ENCODE data around the gene P3H3.

The P3H3 gene

GRCh38 chr12:6827982-6828780 is at the start of gene P3H3:
Gene P3H3, plus strand, starts transcription at chr12:6828407. Its CDS starts 34 bp downstream, at chr12:6828441.
- no peak for DNase-seq (ENCODE audit: low spot score)

GRCh38 chr12:6778574-6779550 is 49.3 kb upstream of the P3H3 start:
- DNase-seq (ENCODE audit: low spot score): peak; percentile 90

- no peak for DNase-seq (ENCODE audit: low spot score)
These were observed 48.3 kb upstream of the P3H3 start for GRCh38 chr12:6779708-6780432.

- no peak for DNase-seq (ENCODE audit: low spot score)
These were observed 47.6 kb upstream of the P3H3 start for GRCh38 chr12:6780573-6780972.

- DNase-seq (ENCODE audit: low spot score): no peak
These were observed 46.1 kb upstream of the P3H3 start for GRCh38 chr12:6782119-6782518.

GRCh38 chr12:6782850-6783566 is 45.2 kb upstream of the P3H3 start:
- DNase-seq (ENCODE audit: low spot score): no peak

GRCh38 chr12:6783828-6784227 is 44.4 kb upstream of the P3H3 start:
- DNase-seq (ENCODE audit: low spot score): no peak

GRCh38 chr12:6784296-6784695 is 43.9 kb upstream of the P3H3 start:
- DNase-seq (ENCODE audit: low spot score): no peak

- DNase-seq (ENCODE audit: low spot score): no peak
These were observed 43.4 kb upstream of the P3H3 start for GRCh38 chr12:6784761-6785160.

- DNase-seq (ENCODE audit: low spot score): no peak
These were observed 41.7 kb upstream of the P3H3 start for GRCh38 chr12:6786416-6787094.

- DNase-seq (ENCODE audit: low spot score): no peak
These were observed 40.9 kb upstream of the P3H3 start for GRCh38 chr12:6787309-6787708.

GRCh38 chr12:6788972-6789924 is 39.0 kb upstream of the P3H3 start, which contains the start of gene CD4:
Gene CD4, plus strand, starts transcription at chr12:6789528. Its CDS starts 10,611 bp downstream, at chr12:6800139.
- DNase-seq (ENCODE audit: low spot score): no peak

GRCh38 chr12:6790496-6791150 is 37.6 kb upstream of the P3H3 start:
- DNase-seq (ENCODE audit: low spot score): no peak

GRCh38 chr12:6791931-6792520 is 36.2 kb upstream of the P3H3 start:
- no peak for DNase-seq (ENCODE audit: low spot score)

- DNase-seq (ENCODE audit: low spot score): no peak
These were observed 35.5 kb upstream of the P3H3 start for GRCh38 chr12:6792522-6793201.

GRCh38 chr12:6795088-6795487 is 33.1 kb upstream of the P3H3 start:
- no peak for DNase-seq (ENCODE audit: low spot score)

GRCh38 chr12:6796576-6796975 is 31.6 kb upstream of the P3H3 start:
- DNase-seq (ENCODE audit: low spot score): no peak

GRCh38 chr12:6799147-6799546 is 29.1 kb upstream of the P3H3 start:
- no peak for DNase-seq (ENCODE audit: low spot score)

Data from kidney capillary endothelial cell (primary cell).